ENCODE data around the gene GRM1. TPM values are rescaled to one million over a fixed set of nuclear protein-coding genes. Genes with fewer than 3 reads are reported as not detected.

Gene GRM1
- total and polyA plus RNA-seq, 2 experiments from 2014 or later: 0.29 to 0.63 TPM

- TF ChIP-seq NANOG (IDR thresholded peaks at IDR 0.05; ENCODE audit: borderline replicate concordance) (no peak), ZNF114 (CRISPR knock-in tag; IDR thresholded peaks at IDR 0.05) (no peak), ZNF331 (CRISPR knock-in tag; IDR thresholded peaks at IDR 0.05; ENCODE audit: low read depth) (no peak), CREB1 (CRISPR knock-in tag; IDR thresholded peaks at IDR 0.05; ENCODE audit: low read depth) (no peak), ZNF462 (CRISPR knock-in tag; IDR thresholded peaks at IDR 0.05) (no peak), JUNB (IDR thresholded peaks at IDR 0.05; ENCODE audit: unreplicated experiment) (no peak), EZH2phosphoT487 (IDR thresholded peaks at IDR 0.05; ENCODE audit: unreplicated experiment) (no peak), CTCF (conservative IDR thresholded peaks at IDR 0.05; ENCODE audit: low read depth in 2 of 2) (no peak), STAT1 (IDR thresholded peaks at IDR 0.05; ENCODE audit: unreplicated experiment) (no peak), EZH2 (IDR thresholded peaks at IDR 0.05; ENCODE audit: low read depth, unreplicated experiment) (no peak), REST (IDR thresholded peaks at IDR 0.05; ENCODE audit: unreplicated experiment) (no peak), POLR2AphosphoS5 (IDR thresholded peaks at IDR 0.05; ENCODE audit: low read depth) (no peak)
- Mint-ChIP-seq H3K27ac (peak overlapping the region; percentile 38; the same call in 1 of the 2 replicates), H3K4me1 (peaks cover 44% of the 10 kb centered on the region), H3K9me3 (no peaks in the 10 kb centered on the region), H3K27me3 (ENCODE audit: insufficient read depth, low read depth, poor library complexity) (no peaks in the 10 kb centered on the region), H3K4me3 (no peak overlapping the region), H3K36me3 (ENCODE audit: low read depth) (no peaks in the 10 kb centered on the region)
- no peak overlapping the region for H2AFZ ChIP-seq
- no peak overlapping the region for H3K27ac ChIP-seq (ENCODE audit: low read depth)
- DNase-seq (ENCODE audit: low spot score) (no peak), ATAC-seq (no peak)
- no peaks in the 10 kb centered on the region for H3K9me2 ChIP-seq (ENCODE audit: insufficient read depth)
- no peaks in the 10 kb centered on the region for H3F3A ChIP-seq (replicated peaks; ENCODE audit: low read depth)
- H3K4me2 ChIP-seq: no peak overlapping the region
- H3K36me3 ChIP-seq (ENCODE audit: insufficient read depth): no peaks in the 10 kb centered on the region
- no peaks in the 10 kb centered on the region for H4K20me1 ChIP-seq (replicated peaks; ENCODE audit: insufficient read depth)
- peaks cover 32% of the 10 kb centered on the region for H3K4me1 ChIP-seq (ENCODE audit: insufficient read depth)
- H3K4me3 ChIP-seq: no peak overlapping the region
- H3K27me3 ChIP-seq (ENCODE audit: insufficient read depth): no peaks in the 10 kb centered on the region
- no peaks in the 10 kb centered on the region for H3K79me2 ChIP-seq (replicated peaks; ENCODE audit: insufficient read depth)
These were observed 318.2 kb downstream of the GRM1 start for GRCh38 chr6:146347090-146347489.
